ENCODE data around the gene WWOX.
"Not testable (repeated sequence)": the region's sequence is repeated elsewhere in the genome, so short reads cannot be mapped to it uniquely, and the experiment has no call there.

Gene WWOX

DNA sequence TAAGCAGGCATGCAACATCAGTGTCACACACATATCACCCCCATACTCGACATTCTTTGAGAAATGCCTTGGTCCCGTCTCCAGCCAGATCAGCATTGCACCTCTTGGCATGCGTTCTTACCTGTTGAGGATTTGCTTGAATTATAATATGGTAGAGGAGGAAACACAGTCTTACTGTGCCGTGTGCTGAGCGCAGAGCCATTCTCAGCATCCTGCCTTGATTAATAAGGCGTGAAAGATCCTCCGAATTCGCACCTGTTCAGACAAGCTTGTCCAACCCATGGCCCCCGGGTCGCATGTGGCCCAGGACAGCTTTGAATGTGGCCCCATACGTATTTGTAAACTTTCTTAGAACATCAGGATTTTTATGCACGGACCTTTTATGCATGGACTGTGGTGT, 408.1 kb downstream of the WWOX start:
- DNase-seq: no peak

DNA sequence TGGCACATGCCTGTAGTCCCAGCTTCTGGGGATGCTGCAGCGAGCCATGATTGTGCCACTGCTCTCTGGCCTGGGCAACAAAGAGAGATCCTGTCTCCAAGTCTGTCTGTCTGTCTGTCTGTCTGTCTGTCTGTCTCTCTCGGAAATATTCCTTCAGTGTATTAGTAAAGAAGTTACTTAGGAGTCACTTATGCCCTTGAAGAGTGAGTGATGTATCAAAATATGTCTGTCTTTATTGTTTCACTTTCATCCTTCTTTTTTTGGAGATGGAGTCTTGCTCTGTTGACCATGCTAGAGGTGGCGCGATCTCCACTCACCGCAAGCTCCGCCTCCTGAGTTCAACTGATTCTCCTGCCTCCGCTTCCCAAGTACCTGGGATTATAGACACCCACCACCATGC, 410.5 kb downstream of the WWOX start:
- no peak for DNase-seq

DNA sequence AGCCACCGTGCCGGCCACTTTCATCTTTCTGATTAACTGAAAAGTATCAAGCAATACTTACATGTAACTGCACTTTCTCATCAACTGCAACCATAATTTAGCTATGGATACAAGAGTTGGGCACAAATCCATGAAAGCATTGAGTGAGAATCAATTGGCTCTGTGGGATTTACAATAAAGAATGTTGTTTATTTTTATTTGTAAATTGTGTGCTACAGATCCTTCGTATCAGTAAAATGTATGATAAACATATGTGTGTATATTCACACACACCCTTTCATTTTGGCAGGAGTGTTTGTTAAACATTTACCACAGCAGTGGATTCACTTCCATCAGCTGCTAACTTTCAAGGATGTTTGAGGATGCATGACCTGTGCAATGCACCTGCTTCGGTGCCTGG, 411.0 kb downstream of the WWOX start:
- DNase-seq: no peak

DNA sequence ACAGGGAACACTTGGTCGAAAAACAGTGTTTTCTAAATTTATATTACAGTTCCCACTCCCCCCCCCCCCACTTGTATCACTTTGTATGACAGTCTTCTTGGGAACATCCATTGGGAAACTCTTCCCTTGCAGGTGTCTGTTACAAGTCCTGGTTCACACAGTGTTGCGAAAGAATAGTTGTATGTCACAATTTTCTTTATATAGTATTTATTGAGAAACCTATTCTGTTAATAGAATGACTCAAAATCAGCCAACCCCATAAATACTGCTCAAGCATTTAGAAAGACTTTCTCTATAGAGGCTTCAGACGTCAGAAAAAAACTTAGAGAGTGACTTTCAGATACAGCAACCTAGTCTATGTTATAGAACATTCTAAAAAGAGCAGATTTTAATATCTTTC, 414.4 kb downstream of the WWOX start:
- no peak for DNase-seq

DNA sequence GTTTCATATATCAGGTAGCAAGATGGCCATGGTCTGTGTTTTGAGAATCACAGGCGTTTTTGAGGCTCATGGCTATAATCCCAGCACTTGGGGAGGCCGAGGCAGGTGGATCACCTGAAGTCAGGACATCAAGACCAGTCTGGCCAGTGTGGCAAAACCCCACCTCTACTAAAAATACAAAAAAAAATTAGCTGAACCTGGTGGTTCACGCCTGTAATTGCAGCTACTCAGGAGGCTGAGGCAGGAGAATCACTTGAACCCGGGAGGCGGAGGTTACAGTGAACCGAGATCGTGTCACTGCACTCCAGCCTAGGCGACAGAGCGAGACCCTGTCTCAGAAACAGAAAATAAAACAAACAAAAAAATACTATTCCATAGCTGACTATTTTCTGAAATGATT, 415.4 kb downstream of the WWOX start:
- DNase-seq: not testable (repeated sequence)

DNA sequence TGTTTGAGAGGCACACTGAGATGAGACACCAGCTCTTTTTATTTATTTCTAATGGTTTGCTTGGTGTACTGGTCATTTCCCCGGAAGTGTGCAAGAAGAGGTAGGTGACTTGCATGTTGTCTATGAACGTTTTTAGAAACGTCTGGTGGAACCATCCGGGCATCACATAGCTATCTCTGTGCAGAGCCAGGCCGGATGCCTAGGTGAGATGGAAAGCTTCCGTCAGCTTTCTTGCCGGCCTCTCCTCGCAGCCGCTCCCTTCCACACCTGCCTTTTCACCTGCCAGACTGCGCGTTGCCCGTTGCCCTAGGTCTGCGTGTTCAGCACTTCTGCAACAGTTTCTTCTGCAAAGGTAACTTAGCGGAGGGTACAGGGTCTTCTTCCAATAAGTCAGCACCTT, 416.0 kb downstream of the WWOX start:
- DNase-seq: no peak

DNA sequence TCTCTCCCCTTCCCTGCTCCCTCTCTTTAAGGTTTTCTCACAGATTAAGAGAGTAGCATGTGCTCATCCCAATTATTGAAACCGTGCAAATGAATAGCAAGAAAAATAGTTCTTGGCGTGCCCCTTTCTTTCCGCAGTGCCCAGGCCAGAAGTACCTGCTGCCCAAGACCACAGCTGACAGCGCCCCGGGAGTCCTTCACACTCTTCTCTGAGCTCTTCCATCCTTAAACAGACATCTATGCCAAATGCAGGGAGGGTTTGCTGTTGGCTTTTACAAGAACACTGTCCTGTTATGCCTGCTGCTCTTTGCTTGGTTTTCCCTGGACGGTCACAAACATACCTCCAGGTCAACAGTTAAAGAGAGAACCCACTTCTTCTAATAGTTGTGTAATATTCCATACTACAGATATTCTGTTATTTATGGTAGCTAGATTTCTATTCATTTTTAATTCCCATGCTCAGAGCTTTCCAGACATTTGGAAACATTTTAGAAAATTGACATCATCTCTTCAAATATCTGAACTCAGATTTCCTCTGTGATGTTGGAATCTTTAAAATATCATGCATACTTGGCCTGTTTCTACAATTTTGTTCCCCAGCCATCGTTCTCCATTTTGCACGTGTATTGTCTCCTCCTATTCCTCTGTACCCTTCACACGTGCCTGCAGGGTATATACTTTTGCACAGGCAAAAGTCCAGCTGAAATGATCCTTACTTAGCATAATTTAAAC, 416.7 kb downstream of the WWOX start:
- DNase-seq: no peak

DNA sequence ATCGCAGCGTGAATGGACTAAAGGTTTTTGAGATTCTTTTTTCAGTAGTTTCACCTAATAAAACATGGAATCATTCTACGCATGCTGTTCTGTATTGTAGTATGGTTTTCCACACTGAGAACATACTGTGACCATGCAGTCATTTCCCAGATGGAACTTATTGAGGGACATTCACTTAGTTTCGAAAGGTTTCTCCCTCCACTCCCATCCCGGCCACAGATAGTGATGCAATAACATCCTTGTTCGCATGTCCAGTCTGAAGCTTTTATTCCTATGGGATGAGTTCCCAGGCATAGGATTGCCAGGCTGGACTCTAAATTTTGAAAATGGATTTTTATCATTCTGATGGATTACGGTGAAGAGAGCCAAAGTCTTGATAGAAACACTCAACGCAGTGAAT, 420.4 kb downstream of the WWOX start:
- no peak for DNase-seq

DNA sequence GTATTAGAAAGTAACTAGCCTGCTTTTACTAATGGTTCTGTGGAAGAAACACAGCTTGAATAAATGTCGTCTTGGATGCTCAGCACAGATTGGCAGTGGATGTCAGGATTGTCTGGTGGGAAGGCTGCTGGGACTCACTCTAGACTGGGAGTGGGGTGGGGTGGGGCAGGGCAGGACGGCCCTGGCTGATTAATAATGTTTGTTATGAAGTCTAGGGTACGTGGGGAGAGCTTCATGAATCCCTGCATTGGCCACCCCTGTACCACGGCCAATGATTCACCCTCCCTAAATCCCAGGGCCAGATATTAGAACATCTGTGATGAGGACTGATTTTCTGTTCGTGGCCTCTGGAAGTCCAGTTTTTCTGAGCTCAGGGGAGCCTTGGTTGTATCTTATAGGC, 421.0 kb downstream of the WWOX start:
- DNase-seq: no peak

DNA sequence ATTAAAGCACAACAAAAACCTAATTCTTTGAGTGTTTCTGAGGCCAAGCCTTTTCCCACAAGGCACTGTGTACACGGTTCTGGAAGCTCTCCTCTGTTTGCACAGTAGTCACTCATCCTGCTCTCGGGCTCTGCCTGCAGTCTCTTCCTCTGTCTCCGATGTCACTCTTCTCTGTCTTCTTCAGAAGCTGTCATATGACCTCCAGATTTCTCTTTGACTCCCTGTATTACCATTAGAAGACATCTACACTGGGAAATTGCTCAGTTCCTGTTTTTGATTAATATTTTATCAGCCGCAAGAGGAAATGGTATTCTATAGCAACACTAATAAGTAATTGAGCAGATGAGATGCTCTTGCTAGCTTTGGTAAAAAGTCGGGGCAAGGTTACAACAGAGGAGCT, 422.9 kb downstream of the WWOX start:
- no peak for DNase-seq

DNA sequence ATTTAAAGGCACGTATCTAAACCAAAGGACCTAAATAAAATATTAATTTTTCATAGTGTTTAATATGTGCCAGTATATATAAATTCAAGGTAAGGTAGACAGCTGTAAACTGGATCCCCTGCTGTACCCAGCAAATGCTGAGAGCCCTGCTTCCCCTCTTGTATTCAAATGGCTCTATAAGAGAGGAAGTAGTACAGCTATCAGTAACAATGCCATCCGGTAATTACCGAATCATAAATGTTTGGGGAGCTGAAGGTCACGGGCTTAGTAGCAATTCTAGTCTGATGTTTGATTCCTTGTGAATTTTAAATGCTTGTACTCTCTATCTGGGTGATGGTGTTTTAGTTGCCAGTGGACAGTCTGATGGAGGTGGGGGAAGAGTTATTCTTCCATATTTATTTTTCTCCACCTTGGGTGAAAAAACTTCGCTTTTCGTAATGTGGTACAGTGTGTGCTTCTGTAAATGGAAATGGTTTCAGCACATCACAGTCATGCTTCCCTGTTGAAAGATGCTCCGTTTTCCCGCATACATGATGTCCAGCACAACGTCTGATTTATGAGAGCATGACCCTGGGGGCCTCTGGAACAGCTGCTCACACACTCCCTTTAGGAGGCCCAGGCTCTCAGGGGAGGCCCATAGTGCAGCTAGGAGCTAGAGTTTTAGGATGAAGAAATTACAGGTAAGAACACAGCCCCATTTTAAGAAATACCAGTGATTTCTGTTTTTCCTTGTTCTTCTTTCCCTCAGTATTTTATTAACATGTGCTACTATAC, 423.9 kb downstream of the WWOX start:
- no peak for DNase-seq

DNA sequence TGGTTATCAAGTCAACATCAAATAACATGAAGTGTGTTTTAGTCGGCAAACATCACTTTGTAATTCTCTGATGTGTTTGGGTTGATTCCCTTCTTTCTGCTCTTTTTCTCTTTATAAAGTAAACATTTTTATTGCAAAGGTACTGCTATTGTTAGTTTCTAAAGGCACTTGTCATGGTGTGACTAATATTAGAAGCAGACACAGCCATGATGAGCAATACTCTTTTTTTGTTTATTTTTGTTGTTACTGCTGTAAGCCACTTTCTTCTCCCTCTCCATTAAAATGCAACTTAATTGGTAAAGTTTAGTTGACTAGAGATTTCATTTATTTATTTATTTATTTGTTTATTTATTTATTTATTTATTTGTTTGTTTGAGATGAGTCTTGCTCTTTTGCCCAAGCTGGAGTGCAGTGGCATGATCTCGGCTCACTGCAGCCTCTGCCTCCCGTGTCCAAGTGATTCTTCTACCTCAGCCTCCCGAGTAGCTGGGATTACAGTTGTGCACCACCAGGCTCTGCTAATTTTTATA, 424.7 kb downstream of the WWOX start:
- DNase-seq: no peak

DNA sequence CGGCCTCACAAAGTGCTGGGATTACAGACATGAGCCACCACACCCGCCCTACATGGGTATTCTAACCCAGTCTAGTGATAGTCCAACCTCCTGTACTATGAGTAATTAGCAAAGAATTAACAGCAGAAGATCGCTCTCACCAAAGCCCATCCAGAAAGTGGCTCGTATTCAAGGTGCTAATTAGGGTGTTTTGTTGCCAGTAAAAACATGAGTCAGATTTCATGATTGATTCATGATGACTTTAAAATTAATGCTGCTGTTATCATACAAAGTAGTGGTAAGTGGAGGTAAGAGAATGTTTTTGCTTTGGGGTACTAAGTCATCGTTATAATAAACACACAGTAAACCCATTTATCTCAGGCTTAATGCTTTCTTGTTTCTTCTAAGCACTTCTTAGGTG, 428.8 kb downstream of the WWOX start:
- no peak for DNase-seq

DNA sequence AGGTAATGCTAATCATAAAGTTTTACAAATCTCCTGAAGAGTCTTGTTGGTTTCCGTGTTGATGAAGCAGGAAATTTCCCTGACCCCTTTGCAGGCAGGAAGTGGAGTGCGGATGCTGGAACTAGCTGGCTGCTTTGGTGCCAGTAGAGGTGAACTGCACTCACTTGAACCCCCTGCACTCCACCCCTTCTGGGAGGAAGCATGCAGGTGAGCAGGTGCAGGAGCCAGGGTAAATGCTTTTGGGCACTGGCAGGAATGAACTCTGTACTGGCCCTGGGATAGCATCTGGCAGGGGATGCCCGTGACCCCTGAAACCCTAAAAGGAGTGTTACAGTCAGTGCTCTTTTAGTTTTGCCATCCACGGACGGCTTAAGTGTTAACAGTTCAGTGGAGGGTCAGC, 430.4 kb downstream of the WWOX start:
- no peak for DNase-seq

DNA sequence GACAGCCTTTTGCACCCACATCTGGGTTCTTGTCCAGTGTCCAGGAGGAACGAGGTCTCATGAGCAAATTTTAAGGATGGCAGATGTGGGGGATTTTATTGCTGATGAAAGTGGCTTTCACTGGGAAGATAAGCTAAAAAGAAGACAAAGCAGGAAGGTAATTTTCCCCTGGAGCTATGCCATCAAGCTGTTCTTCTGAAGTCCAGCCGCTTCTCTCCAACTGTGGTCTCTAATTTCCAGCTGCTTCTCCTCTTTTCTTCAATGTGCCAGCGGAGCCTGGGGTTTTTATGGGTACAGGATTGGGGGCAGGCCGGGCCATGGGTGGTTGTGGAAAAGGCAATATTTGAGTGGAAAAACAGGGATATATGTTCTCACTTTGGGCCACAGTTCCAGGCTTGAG, 430.8 kb downstream of the WWOX start:
- DNase-seq: no peak

DNA sequence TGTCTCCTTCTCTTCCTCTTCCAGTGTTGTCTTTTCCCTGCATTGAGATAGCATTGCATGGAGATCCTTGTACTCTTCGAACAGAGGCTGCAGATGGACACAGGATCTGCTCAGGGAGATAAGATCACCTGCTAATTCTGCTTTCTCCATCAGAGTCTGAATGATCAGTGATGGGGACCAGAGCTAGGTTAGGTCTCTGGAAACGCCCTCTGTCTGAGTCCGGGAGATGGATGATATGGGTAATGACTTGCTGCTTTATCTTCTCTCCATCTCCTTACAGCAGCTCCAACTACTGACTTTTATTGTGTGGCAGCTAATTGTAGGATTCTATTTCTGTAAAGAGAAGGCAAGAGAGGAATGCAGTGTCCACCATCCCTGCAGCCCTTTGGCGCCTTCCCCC, 435.6 kb downstream of the WWOX start:
- DNase-seq: no peak

DNA sequence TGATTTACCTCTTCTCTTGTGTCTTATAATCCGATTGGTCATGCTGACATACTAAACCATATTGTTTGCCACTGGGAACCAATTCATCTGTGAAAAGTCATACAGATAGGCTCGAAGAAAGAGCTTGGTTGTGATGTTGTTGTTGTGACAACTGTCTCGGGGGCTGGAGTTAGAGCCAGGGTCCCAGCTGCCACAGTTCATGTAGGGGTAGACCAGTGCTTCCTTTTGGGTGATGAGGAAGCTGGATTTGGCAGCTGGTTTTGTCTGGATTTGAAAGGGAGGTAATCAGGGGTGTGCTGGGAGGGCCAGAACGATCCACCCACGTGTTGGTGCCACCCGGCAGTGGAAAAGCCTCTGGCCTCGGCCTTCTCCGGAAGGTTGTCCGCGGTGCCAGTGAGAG, 438.1 kb downstream of the WWOX start:
- DNase-seq: no peak

DNA sequence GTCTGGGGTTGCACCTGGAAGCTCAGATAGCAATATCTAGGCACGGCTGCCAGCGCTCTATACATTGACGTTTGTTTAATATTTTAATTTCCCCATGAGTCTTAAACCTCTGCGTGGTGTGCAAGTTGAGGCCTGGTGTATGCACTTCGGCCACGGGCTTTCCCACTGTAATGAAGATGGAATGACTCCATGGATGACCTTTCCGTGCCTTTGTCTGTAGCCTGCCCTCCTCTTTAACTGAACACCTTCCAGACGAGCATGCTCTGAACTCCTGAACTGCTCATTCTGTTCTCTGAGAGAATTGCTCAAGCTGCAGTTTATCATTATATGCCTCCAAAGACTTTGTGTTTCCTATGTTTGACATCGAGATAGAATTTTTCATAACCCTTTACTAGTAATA, 438.8 kb downstream of the WWOX start:
- DNase-seq: no peak

DNA sequence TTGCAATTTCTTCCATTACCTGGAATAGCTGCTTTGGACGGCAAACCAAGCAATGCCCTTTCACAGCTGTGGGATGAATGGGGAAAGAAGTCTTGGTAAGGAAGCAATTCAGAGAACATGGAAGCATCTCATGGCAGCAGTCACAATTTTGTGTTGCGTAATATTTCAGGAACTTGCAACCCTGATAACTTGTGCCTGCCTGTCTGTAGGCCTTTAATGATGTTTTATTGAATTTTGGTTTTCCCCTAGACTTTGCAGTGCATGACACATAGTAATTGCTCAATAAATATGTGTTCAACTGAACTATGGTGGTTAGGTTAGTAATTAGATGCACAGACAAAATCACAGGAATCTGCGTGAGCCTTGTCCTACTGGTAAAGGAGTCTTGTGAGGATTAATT, 439.5 kb downstream of the WWOX start:
- DNase-seq: no peak

DNA sequence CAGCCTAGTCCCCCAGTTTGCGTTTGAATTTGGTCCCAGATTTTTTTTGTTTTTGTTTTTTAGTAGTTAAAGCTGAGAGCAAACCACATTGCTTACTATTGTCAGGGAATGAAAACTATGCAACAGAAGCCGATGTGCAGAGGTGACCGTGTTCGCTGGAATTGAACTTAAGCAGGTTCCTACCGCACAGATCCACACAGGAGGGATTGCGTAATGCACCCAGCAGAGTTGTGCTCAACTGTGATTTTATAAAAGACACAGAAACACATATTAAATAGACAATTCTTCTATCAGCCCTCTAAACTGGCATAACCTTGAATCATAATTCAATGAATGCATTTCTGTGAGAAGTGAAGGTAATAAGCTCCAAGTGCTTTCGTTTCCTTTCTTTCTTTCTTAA, 443.0 kb downstream of the WWOX start:
- DNase-seq: no peak

DNA sequence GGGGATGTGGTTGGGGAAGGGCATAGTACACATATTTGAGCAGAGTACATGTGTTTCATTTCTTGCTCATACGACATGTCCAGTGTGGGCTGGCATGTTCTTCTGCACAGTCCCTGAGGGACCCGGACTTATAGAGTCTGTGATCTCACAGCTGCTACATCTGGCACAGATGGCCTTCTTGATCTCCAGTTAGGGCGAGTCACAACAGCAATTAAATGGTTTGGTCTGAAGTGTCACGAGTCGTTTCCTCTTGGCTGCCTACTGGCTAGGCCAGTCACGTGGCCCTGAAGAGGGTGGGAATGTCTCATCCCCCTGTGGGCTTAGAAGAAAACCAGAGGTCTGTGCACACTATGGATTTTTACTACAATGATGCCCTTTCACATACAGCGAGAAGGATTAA, 443.6 kb downstream of the WWOX start:
- DNase-seq: no peak

DNA sequence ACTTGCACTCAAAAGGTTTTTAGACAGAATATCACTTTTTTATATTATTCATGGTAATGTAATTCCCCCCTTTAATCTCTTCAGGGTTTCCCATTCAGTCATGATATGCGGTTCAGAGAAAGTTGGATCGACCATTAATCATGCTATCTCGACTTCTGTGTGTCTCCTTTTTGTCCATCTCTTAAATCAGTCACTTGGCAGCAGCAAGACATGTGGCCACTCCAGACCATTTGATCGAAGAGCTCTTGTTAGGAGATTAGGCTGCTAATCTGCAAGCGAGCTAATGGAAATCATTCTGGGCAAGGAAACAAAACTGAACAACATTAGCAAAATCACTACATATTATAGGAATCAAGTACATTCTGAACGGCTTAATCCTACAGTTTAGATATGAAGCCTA, 449.9 kb downstream of the WWOX start:
- no peak for DNase-seq

DNA sequence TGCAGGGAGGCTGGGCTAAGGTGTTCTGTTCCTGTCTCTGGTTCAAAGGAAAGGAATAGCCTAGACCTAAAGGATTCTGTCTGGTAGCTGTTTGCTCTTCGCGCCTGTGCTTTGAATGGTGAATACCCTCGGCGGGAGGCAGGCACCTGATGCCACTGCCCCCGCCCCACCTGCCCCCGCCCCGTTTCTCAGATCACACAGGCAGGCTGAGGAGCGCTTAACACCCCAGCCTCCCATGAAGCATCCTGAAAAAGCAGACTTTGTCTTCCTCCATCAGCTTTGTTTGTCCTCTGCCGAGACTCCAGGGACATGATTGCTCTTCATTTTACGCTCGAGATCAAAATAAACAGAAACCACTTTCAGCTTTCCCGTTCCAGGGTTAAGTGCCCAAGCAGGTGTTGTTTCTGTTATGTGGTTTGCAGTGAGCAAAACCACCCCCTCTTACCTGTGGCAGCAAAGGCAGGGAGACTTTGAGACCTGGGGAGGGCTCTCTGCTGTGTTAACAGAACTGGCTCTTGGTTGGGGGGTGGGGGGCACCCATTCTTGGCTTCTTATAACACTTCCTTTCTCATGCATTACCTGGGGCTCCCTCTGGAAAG, 452.1 kb downstream of the WWOX start:
- no peak for DNase-seq

DNA sequence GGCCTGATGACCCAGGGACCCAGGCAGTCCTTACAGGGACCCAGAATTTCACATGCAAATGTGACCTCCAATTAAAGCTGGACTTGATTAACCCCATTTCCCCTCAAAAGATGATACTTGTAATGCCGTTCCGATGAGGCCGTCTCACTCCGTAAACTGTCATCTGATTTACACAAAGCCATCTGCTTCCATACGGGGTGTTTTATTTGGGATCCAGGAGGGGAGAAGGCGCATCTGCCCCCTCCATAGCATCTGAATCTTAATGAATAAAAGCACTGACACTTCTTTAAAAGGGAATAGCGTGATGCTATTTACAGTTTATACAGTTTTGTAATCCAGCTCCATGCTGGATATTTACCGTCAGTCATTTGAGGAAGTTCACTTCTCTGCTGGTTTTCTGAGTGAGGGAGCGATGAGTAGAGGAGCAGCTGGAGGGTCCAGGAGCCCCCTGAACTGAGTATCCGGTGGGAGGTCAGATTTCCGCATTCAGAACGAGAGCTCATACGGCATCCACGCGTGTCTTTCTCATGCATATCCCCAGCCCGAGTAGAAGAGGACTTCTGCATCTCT, 452.7 kb downstream of the WWOX start:
- no peak for DNase-seq

All from activated CD4-positive, alpha-beta T cell treated with anti-CD3 and anti-CD28 coated beads, Interleukin-2, Interleukin-6, amounts not matched to agents 100 ng/mL and 50 ng/mL, durations not matched to agents 16 hours and 8 hours (primary cell).